Heart left ventricle (tissue), 13 donors: Measurements from ENCODE around the gene IGFBP6.

ENCODE experiments used
- CTCF ChIP-seq, 12 donors: fragments of 200-600 bp; sonication (generic) in 4 of 12; IDR thresholded peaks; one replicate each; pipeline versions ENCODE4 v1.5.0 to v1.8.0; 2018 to 2022; ENCODE audit warnings: antibody characterized with exemption in 12 of 12, mild to moderate bottlenecking in 5 of 12
- POLR2A ChIP-seq, 2 donors: fragments of 450-650 bp; IDR thresholded peaks; one replicate each; pipeline ENCODE4 v1.6.1; 2017; ENCODE audit warnings: antibody characterized with exemption in 2 of 2, mild to moderate bottlenecking in 2 of 2, moderate library complexity in 2 of 2
- donor health status: ischemic (EF 13 %, LVEDD 7.1; RV severe dilation, severe dysfunction).
- donor health status: DM: no; HTN: yes; CAD: no.
- donor health status: DM: no; HTN: no; CAD: no.
- donor health status: ischemic (EF 25% LVEDD 6.9; RV normal size, moderate dysfunction).
- donor health status: ischemic (EF 25% LVEDD 5.7; RV mildly dilated, moderate dysfunction).
- donor health status: ischemic (EF 35%, LVEDD 5.7; RV mildly dilated, moderate dysfunction).
- donor health status: nonischemic (EF 11% LVEDD 7.7; RV severe dilation, severe dysfunction).
- donor health status: DM: yes; HTN: yes; CAD: no.
- donor health status: PGD.
- donor health status: ischemic (EF 29% LVEDD 5.4; RV normal size, mild dysfunction).
- donor health status: nonischemic (EF 23%, LVEDD 6.1; RV moderate dilation, normal function).

GRCh38 chr12:53064613-53065436, 32.6 kb upstream of the IGFBP6 start:
- TF ChIP-seq CTCF (IDR thresholded peaks at IDR 0.05), result no peak
- TF ChIP-seq POLR2A (IDR thresholded peaks at IDR 0.05), result peak in 1 of 2 donors; percentile 10
